GM23248 (cell line): Measurements from ENCODE around the gene TNFRSF18. TPM values are rescaled to one million over a fixed set of nuclear protein-coding genes. Genes with fewer than 3 reads are reported as not detected.

Experiments
- DNase-seq: peaks from one replicate; pipeline ENCODE4 v3.0.0-alpha.2; 2015
- H2AFZ ChIP-seq: fragments of 200-600 bp; sonication (generic); 2 replicates; pipeline ENCODE4 v1.6.1; 2016; ENCODE audit warnings: antibody characterized with exemption
- H3F3A ChIP-seq: fragments of 200-600 bp; sonication (generic); 2 replicates; pipeline ENCODE4 v1.6.1; 2016; ENCODE audit warnings: mild to moderate bottlenecking, antibody characterized with exemption, mixed run types; ENCODE audit not compliant: insufficient read depth
- H3K27ac ChIP-seq: fragments of 200-600 bp; sonication (generic); 2 replicates; pipeline ENCODE4 v1.5.1; 2016; ENCODE audit warnings: mild to moderate bottlenecking
- H3K27me3 ChIP-seq: fragments of 200-600 bp; sonication (generic); replicated peaks from 2 replicates; pipeline ENCODE4 v1.6.1; 2016; ENCODE audit warnings: mild to moderate bottlenecking; ENCODE audit not compliant: insufficient read depth
- H3K36me3 ChIP-seq: fragments of 200-600 bp; sonication (generic); 2 replicates; pipeline ENCODE4 v1.6.1; 2016; ENCODE audit warnings: low read depth, mild to moderate bottlenecking
- H3K4me1 ChIP-seq: fragments of 200-600 bp; sonication (generic); 2 replicates; pipeline ENCODE4 v1.6.1; 2016; ENCODE audit warnings: mild to moderate bottlenecking; ENCODE audit not compliant: insufficient read depth
- H3K4me2 ChIP-seq: fragments of 200-600 bp; sonication (generic); one replicate; pipeline ENCODE4 v1.6.1; 2016; ENCODE audit warnings: mild to moderate bottlenecking; ENCODE audit not compliant: unreplicated experiment
- H3K4me3 ChIP-seq: fragments of 200-600 bp; sonication (generic); 2 replicates; pipeline ENCODE4 v1.5.1; 2016; ENCODE audit warnings: mild to moderate bottlenecking
- H3K79me2 ChIP-seq: fragments of 200-600 bp; sonication (generic); 2 replicates; pipeline ENCODE4 v1.6.1; 2016; ENCODE audit warnings: mild to moderate bottlenecking; ENCODE audit not compliant: insufficient read depth
- H3K9ac ChIP-seq: fragments of 200-600 bp; sonication (generic); 2 replicates; pipeline ENCODE4 v1.6.1; 2016; ENCODE audit warnings: mild to moderate bottlenecking
- H3K9me2 ChIP-seq: fragments of 200-600 bp; sonication (generic); 2 replicates; pipeline ENCODE4 v1.6.1; 2016; ENCODE audit warnings: mixed run types, mild to moderate bottlenecking, moderate library complexity; ENCODE audit not compliant: insufficient read depth
- H3K9me3 ChIP-seq: fragments of 200-600 bp; sonication (generic); one replicate; pipeline ENCODE4 v1.6.1; 2017; ENCODE audit warnings: low read depth
- H4K20me1 ChIP-seq: fragments of 200-600 bp; sonication (generic); 2 replicates; pipeline ENCODE4 v1.6.0; 2016; ENCODE audit not compliant: insufficient read depth
- EZH2 ChIP-seq: fragments of 200-600 bp; sonication (generic); IDR thresholded peaks from 2 replicates; pipeline ENCODE4 v1.6.1; 2018; ENCODE audit warnings: antibody characterized with exemption, mild to moderate bottlenecking; ENCODE audit not compliant: insufficient read depth, poor library complexity, severe bottlenecking
- EZH2phosphoT487 ChIP-seq: fragments of 200-600 bp; sonication (generic); IDR thresholded peaks from 2 replicates; pipeline ENCODE4 v1.6.1; 2018; ENCODE audit warnings: antibody characterized with exemption, moderate library complexity, mild to moderate bottlenecking, low read depth; ENCODE audit not compliant: insufficient read depth
- WGBS, 2 experiments: methylation state at CpG; one replicate each; pipeline ENCODE4 v1.1.6; 2015 to 2017; ENCODE audit warnings: low lambda C conversion rate in 2 of 2, low coverage in 1 of 2; ENCODE audit errors: missing lambda C conversion rate in 2 of 2; 5-methylcytosine and 5-hydroxymethylcytosine counted together
- in situ Hi-C: fragments of 300-500 bp; cut with MboI; formaldehyde crosslinking; loops from 2 replicates; pipeline ENCODE4 v1.15.0; 2020
- polyA plus RNA-seq: library from polyadenylated mRNA; unstranded; fragments of >200 nt; fragmentation: Nextera tagmentation; extraction: Ambion mirVana; gene quantifications from 2 replicates; pipeline ENCODE4 v1.2.1, GENCODE V29; 2016
- total RNA-seq: library from RNA; depleted of rRNA; stranded (reverse); fragments of >200 nt; shearing (Covaris generic); gene quantifications from 2 replicates; pipeline ENCODE4 v1.2.3, GENCODE V29; 2014

Gene TNFRSF18
- total and polyA plus RNA-seq, 2 experiments from 2014 or later = not detected

GRCh38 chr1:1230656-1231399, 24.4 kb upstream of the TNFRSF18 start:
- Histone ChIP-seq H3K9me2 (no peaks in the 10 kb centered on the region), H3K79me2 (peaks cover 78% of the 10 kb centered on the region), H3K4me2 (peak overlapping the region; percentile 93), H3K9me3 (no peaks in the 10 kb centered on the region), H3K27ac (peak overlapping the region; percentile 80), H3K4me3 (peak overlapping the region; percentile 96), H3F3A (peaks cover 12% of the 10 kb centered on the region), H4K20me1 (no peaks in the 10 kb centered on the region), H3K9ac (peak overlapping the region; percentile 92), H3K36me3 (no peaks in the 10 kb centered on the region; the same call in 1 of the 2 replicates), H2AFZ (peak overlapping the region; percentile 72), H3K4me1 (peaks cover 13% of the 10 kb centered on the region), H3K27me3 (no peaks in the 10 kb centered on the region)
- 8 to 9% methylated on average over 24 of the region's 24 CpGs for WGBS, 2 experiments
- TF ChIP-seq EZH2phosphoT487 (no peak), EZH2 (no peak)
- DNase-seq = peak; percentile 90
- in situ Hi-C loops = no loop called here

- no peak for TF ChIP-seq EZH2
- no peak for TF ChIP-seq EZH2phosphoT487
- no peaks in the 10 kb centered on the region for H3K27me3 ChIP-seq
- 84 to 85% methylated on average over 19 of the region's 19 CpGs for WGBS, 2 experiments
- H3K9ac ChIP-seq = no peak overlapping the region
- H3K4me3 ChIP-seq = peak overlapping the region; percentile 96
- no peaks in the 10 kb centered on the region for H3K9me2 ChIP-seq
- peaks cover 12% of the 10 kb centered on the region for H3F3A ChIP-seq
- no peaks in the 10 kb centered on the region for H3K9me3 ChIP-seq
- no peak for DNase-seq
- H2AFZ ChIP-seq = no peak overlapping the region
- H3K4me1 ChIP-seq = peaks cover 13% of the 10 kb centered on the region
- no peaks in the 10 kb centered on the region for H4K20me1 ChIP-seq
- no peak overlapping the region for H3K27ac ChIP-seq
- H3K79me2 ChIP-seq = peaks cover 89% of the 10 kb centered on the region
- in situ Hi-C loops = no loop called here
- peak overlapping the region; percentile 93 for H3K4me2 ChIP-seq
- no peaks in the 10 kb centered on the region; the same call in 1 of the 2 replicates for H3K36me3 ChIP-seq
Observed at GRCh38 chr1:1229770-1230169, 23.4 kb upstream of the TNFRSF18 start.

GRCh38 chr1:1228596-1229321, 22.4 kb upstream of the TNFRSF18 start:
- WGBS, 2 experiments = 93 to 94% methylated on average over 25 to 28 of the region's 28 CpGs
- in situ Hi-C loops = no loop called here
- H3K79me2 ChIP-seq = peaks cover 90% of the 10 kb centered on the region
- H3K9ac ChIP-seq = no peak overlapping the region
- no peak overlapping the region for H2AFZ ChIP-seq
- no peaks in the 10 kb centered on the region for H4K20me1 ChIP-seq
- no peak overlapping the region for H3K27ac ChIP-seq
- peaks cover 13% of the 10 kb centered on the region for H3K4me1 ChIP-seq
- H3K36me3 ChIP-seq = no peaks in the 10 kb centered on the region; the same call in 1 of the 2 replicates
- H3K27me3 ChIP-seq = no peaks in the 10 kb centered on the region
- H3K4me3 ChIP-seq = no peak overlapping the region
- no peaks in the 10 kb centered on the region for H3K9me2 ChIP-seq
- H3K9me3 ChIP-seq = no peaks in the 10 kb centered on the region
- peaks cover 12% of the 10 kb centered on the region for H3F3A ChIP-seq
- H3K4me2 ChIP-seq = no peak overlapping the region
- TF ChIP-seq EZH2 (no peak), EZH2phosphoT487 (no peak)
- DNase-seq = peak; percentile 22

- Histone ChIP-seq H3K9ac (no peak overlapping the region), H3K79me2 (peaks cover 86% of the 10 kb centered on the region), H4K20me1 (no peaks in the 10 kb centered on the region), H3K9me2 (no peaks in the 10 kb centered on the region), H3K9me3 (no peaks in the 10 kb centered on the region), H3K27me3 (no peaks in the 10 kb centered on the region), H3K27ac (no peak overlapping the region), H3K4me2 (no peak overlapping the region), H3K4me1 (peaks cover 13% of the 10 kb centered on the region), H3K4me3 (no peak overlapping the region), H2AFZ (no peak overlapping the region), H3F3A (peaks cover 12% of the 10 kb centered on the region), H3K36me3 (no peaks in the 10 kb centered on the region; the same call in 1 of the 2 replicates)
- WGBS, 2 experiments = 99% methylated on average over 27 to 30 of the region's 30 CpGs
- no peak for TF ChIP-seq EZH2
- no peak for TF ChIP-seq EZH2phosphoT487
- in situ Hi-C loops = no loop called here
- DNase-seq = no peak
Observed at GRCh38 chr1:1228187-1228586, 21.8 kb upstream of the TNFRSF18 start.
